Measurements from ENCODE around the gene S1PR1.

Gene S1PR1

DNA sequence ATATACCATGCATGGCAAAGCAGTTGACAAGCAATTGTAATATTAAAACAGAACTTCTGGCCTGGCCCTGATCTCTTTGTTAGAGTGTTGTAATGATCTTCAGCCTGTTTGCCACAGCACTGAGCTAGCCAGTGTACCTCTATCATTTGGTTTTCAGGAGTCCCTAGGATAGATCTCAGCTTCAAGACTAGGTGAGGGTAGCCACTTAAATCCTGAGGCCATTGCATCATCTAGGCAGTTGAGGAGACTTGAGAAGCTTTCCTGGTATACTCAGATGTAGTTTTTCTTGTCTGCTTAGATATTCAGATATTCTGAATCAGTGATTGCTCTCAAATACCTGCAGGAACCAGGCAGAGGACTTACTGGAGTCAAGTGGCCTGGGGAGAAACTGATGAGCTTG lies 14.7 kb downstream of the S1PR1 start:
- TF ChIP-seq, protein P1, sequence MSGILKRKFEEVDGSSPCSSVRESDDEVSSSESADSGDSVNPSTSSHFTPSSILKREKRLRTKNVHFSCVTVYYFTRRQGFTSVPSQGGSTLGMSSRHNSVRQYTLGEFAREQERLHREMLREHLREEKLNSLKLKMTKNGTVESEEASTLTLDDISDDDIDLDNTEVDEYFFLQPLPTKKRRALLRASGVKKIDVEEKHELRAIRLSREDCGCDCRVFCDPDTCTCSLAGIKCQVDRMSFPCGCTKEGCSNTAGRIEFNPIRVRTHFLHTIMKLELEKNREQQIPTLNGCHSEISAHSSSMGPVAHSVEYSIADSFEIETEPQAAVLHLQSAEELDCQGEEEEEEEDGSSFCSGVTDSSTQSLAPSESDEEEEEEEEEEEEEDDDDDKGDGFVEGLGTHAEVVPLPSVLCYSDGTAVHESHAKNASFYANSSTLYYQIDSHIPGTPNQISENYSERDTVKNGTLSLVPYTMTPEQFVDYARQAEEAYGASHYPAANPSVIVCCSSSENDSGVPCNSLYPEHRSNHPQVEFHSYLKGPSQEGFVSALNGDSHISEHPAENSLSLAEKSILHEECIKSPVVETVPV (CRISPR knock-in tag; IDR thresholded peaks at IDR 0.05) = no peak
- TF ChIP-seq TOX (CRISPR knock-in tag; IDR thresholded peaks at IDR 0.05; ENCODE audit: borderline replicate concordance) (no peak), ZFP30 (CRISPR knock-in tag; IDR thresholded peaks at IDR 0.05) (no peak), ZNF8 (CRISPR knock-in tag; IDR thresholded peaks at IDR 0.05) (no peak), ZNF565 (CRISPR knock-in tag; conservative IDR thresholded peaks at IDR 0.05; ENCODE audit: low read depth) (no peak), ESRRG (CRISPR knock-in tag; IDR thresholded peaks at IDR 0.05) (no peak), ZC3H10 (CRISPR knock-in tag; IDR thresholded peaks at IDR 0.05) (no peak), TCF4 (CRISPR knock-in tag; IDR thresholded peaks at IDR 0.05; ENCODE audit: borderline replicate concordance) (no peak), ZFP3 (CRISPR knock-in tag; IDR thresholded peaks at IDR 0.05) (no peak)
- TF ChIP-seq, protein P2, sequence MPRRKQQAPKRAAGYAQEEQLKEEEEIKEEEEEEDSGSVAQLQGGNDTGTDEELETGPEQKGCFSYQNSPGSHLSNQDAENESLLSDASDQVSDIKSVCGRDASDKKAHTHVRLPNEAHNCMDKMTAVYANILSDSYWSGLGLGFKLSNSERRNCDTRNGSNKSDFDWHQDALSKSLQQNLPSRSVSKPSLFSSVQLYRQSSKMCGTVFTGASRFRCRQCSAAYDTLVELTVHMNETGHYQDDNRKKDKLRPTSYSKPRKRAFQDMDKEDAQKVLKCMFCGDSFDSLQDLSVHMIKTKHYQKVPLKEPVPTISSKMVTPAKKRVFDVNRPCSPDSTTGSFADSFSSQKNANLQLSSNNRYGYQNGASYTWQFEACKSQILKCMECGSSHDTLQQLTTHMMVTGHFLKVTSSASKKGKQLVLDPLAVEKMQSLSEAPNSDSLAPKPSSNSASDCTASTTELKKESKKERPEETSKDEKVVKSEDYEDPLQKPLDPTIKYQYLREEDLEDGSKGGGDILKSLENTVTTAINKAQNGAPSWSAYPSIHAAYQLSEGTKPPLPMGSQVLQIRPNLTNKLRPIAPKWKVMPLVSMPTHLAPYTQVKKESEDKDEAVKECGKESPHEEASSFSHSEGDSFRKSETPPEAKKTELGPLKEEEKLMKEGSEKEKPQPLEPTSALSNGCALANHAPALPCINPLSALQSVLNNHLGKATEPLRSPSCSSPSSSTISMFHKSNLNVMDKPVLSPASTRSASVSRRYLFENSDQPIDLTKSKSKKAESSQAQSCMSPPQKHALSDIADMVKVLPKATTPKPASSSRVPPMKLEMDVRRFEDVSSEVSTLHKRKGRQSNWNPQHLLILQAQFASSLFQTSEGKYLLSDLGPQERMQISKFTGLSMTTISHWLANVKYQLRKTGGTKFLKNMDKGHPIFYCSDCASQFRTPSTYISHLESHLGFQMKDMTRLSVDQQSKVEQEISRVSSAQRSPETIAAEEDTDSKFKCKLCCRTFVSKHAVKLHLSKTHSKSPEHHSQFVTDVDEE (CRISPR knock-in tag; IDR thresholded peaks at IDR 0.05) = no peak
- TF ChIP-seq, protein P3, sequence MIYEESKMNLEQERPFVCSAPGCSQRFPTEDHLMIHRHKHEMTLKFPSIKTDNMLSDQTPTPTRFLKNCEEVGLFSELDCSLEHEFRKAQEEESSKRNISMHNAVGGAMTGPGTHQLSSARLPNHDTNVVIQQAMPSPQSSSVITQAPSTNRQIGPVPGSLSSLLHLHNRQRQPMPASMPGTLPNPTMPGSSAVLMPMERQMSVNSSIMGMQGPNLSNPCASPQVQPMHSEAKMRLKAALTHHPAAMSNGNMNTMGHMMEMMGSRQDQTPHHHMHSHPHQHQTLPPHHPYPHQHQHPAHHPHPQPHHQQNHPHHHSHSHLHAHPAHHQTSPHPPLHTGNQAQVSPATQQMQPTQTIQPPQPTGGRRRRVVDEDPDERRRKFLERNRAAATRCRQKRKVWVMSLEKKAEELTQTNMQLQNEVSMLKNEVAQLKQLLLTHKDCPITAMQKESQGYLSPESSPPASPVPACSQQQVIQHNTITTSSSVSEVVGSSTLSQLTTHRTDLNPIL (CRISPR knock-in tag; IDR thresholded peaks at IDR 0.05; ENCODE audit: low read depth) = no peak

DNA sequence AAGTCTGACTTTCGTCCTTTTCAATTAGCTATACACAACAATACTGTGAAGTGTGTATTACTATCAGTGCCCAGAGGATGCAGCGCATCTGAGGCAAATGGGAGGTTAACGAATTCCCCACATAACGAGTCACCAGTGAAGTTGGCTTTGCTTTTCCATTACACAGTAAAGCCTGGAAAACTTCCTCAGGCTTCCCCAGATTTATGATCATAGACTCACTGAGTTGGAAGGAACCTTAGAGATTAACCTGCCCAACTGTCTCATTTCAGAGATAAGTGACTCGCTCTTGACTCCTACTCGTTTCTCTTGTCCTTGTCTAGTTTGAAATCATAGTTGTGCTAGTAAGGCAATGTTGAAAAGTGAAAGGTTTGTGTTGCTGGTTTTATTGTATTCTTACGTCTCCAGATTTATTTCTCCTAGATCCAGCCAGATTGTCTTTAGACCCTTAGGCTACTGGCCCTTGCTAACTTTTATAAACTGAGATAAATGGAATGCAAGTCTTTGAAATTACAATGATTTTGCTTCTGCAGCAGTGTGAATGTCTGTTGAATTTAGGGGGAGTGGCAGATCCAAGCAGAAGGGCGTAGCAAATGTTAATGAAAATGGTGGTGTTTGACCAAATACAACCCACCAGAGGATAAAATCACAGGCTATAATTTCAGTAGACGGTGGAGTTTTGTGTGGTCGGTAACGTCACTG lies 17.3 kb downstream of the S1PR1 start:
- ATAC-seq = peak; percentile 74
- TF ChIP-seq GLIS3 (CRISPR knock-in tag; IDR thresholded peaks at IDR 0.05) (no peak), ISL1 (CRISPR knock-in tag; IDR thresholded peaks at IDR 0.05) (peak; percentile 31; the same call in 1 of the 2 replicates), CSDC2 (CRISPR knock-in tag; IDR thresholded peaks at IDR 0.05) (no peak)

More for the DNA sequence above, 14.7 kb downstream of the S1PR1 start:
- no peak for ATAC-seq

DNA sequence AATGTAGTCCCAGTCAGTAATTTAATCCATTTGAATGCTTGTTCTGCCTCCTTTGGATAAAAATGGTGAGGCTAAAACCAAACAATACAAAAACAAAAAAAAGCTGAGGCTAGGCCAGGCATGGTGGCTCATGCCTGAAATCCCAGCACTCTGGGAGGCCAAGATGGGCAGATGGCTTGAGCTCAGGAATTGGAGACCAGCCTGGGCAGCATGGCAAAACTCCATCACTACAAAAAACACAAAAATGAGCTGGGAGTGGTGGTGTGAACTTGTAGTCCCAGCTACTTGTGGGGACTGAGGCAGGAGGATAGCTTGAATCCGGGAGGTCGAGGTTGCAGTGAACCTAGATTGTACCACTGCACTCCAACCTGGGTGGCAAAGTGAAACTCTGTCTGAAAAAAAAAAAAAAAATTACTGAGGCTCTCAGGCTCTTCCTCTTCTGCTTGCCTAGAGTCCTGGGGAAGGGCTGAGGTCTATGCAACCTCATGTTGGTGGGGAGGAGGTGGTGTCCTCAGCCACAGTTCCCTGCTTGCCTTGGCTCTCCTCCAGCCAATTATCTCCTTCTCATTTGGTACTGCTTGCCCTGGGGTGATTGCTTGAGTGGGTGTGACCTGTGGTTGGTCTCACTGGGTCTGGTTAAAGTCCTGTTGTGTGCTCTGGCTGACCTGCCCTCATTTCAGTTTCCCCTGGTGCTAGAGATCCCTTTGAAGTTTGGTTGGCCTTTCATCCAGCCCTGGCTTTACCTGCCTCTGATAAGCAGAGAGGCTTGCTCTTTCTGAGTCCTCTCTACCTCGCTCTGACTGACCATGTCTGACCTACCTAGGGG lies 20.9 kb downstream of the S1PR1 start:
- TF ChIP-seq ISL1 (CRISPR knock-in tag; IDR thresholded peaks at IDR 0.05) (no peak), BACH2 (CRISPR knock-in tag; IDR thresholded peaks at IDR 0.05; ENCODE audit: borderline replicate concordance) (no peak), TOX (CRISPR knock-in tag; IDR thresholded peaks at IDR 0.05; ENCODE audit: borderline replicate concordance) (no peak), CSDC2 (CRISPR knock-in tag; IDR thresholded peaks at IDR 0.05) (no peak), OSR1 (CRISPR knock-in tag; IDR thresholded peaks at IDR 0.05) (no peak)
- TF ChIP-seq, protein P4, sequence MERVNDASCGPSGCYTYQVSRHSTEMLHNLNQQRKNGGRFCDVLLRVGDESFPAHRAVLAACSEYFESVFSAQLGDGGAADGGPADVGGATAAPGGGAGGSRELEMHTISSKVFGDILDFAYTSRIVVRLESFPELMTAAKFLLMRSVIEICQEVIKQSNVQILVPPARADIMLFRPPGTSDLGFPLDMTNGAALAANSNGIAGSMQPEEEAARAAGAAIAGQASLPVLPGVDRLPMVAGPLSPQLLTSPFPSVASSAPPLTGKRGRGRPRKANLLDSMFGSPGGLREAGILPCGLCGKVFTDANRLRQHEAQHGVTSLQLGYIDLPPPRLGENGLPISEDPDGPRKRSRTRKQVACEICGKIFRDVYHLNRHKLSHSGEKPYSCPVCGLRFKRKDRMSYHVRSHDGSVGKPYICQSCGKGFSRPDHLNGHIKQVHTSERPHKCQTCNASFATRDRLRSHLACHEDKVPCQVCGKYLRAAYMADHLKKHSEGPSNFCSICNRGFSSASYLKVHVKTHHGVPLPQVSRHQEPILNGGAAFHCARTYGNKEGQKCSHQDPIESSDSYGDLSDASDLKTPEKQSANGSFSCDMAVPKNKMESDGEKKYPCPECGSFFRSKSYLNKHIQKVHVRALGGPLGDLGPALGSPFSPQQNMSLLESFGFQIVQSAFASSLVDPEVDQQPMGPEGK (CRISPR knock-in tag; IDR thresholded peaks at IDR 0.05; ENCODE audit: borderline replicate concordance) = no peak
- ATAC-seq = no peak

DNA sequence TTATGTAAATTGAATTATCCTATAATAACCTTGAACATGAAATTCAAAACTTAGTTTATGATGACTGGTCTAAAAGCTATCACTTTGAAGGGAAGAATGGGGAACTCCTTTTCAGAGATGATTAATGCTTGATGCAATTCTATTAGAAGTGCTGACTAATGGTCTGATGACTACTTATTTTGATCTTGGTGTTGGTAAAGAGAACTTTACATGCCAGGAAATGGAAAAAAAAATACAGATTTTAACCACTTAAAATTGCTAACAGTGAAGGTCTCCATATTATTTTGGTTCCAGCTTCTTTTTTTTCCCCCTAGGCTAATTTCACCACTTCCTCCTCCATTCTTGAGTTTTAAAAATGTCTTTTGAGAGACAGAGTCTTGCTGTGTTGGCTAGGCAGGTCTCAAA lies 22.9 kb downstream of the S1PR1 start:
- TF ChIP-seq ISL1 (CRISPR knock-in tag; IDR thresholded peaks at IDR 0.05) (peak; percentile 83), ZC3H10 (CRISPR knock-in tag; IDR thresholded peaks at IDR 0.05) (peak; percentile 70; the same call in 1 of the 2 replicates), TCF4 (CRISPR knock-in tag; IDR thresholded peaks at IDR 0.05; ENCODE audit: borderline replicate concordance) (no peak)
- ATAC-seq = peak; percentile 73
